Stimulated activated CD4-positive, alpha-beta T cell treated with anti-CD3 and anti-CD28 coated beads, Interleukin-2, amount 100 ng/mL, for 24 hours (primary cell): ENCODE measurements around the gene SULT1E1.
A peak's percentile ranks its signal among the peaks of the same experiment; 100 is the strongest.
"Not testable (repeated sequence)": the region's sequence is repeated elsewhere in the genome, so short reads cannot be mapped to it uniquely, and the experiment has no call there.

Experiments
- DNase-seq, 2 donors: peaks; one replicate each; pipeline ENCODE4 v3.0.0-alpha.2; 2020

Gene SULT1E1

DNA sequence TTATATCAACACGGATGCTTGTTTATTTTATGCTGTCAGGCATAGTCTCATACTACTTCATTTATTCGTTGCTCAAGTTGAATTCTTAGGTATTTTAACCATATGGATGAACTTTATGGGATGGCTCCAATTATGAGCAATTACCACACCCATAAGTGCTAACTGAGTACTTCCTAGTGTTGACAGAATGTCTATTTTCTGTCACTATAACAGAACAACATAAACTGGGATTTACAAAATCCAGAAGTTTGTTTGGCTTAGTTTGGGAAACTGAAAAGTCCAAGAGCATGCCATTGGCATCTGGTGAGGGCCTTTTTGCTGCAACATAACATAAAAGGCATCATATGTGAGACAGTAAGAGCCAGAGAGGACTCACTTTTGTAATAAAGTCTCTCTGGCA is 21.0 kb downstream of the SULT1E1 start:
- no peak for DNase-seq

DNA sequence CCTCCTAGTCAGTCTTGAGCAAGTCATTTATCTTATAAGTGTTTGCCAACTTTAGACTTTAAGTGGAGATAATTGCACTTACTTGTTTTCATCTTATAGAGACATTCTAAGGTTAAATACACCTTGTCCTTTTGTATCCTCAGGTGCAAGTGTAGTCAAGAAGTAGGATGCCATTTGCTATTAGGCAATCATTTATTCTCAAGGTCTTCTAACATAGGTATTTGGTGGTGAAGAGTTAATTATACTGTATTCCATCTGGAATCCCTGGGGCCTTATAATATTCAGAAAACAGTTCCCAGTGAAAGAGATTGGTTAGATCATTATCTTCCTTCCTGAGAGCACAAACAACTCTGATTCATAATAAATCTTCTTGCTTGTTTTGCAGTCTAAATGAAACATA is 23.7 kb downstream of the SULT1E1 start:
- DNase-seq = no peak

DNA sequence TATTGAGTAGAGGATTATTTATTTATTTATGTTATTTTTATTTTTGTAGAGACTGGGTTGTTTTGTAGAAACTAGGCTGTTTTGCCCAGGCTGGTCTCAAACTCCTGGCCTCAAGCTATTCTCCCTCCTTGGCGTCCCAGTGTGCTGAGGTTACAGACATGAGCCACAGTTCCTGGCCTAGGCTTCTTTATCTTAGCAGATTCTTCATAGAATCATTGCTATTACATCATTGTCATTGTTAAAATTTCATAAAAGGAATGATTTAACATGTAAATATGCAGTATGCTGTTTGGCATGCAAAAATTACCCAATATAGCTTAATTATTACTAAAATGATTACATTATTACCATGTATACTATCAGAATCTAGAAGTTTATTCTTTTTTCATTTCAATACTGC is 24.2 kb downstream of the SULT1E1 start:
- no peak for DNase-seq

- no peak for DNase-seq
Observed at GRCh38 chr4:69833251-69833650, 26.7 kb downstream of the SULT1E1 start.

DNA sequence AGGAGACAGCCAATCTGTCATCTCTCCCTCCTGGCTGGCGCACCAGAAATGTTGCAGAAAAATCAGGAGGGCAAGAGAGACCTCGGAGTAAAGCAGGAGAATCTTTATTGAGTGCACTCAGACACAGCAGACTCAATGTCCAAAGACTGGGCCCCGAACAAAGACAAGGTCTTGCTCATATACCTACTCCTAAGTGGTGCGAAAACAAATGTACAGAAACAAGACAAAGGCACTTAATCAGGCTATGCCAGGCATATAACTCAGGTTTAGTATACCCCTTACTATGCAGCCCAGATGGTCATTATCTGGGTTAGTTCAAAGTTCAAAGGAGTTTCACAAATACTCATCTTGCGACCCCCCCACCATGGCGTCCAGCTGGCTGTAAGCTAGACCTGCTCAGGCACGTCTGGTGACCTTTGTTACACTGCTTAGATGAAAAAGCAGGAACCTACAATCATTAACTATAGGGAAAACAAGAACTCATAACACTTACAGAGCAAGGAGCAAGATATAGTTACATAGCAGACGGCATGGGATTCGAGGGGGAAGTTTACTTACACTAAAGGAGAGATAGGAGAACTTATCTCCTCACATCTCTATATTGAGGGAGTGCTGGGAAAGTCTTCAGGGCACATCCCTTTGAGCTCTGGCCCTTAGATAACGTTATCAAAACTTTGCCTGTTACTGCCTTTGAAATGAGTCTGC is 27.5 kb downstream of the SULT1E1 start:
- DNase-seq = no peak

DNA sequence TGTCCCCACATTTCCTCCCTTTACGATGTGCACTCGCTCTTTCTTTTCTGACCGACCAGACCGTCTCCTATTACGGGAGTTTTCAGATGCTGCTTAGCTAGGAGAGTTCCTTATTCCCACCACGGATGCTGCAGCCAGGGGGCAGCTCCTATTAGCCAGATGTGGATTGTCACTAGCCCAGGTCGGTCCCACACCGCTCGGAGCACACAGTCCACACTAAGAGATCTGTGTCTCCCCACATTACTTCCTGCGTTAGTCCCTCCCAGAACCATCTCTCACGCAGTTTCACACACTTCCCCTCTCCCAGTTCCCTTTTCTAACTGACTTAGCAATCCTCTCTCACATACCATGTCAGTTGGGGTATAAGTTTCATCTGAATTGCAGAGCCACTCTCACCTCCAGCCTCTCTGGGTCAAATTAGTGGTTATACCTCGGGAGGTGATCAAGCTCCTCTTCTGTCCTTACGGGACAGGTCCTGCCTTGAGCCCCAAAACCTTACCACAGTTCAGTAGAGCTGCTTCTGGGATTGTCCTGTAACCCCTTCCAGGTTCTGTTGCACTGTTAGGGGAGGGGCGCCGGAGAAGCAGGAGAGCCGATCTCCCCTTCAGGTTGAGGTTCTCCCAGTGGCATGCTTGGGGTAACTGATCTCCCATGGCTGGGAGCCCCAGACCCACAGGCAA is 28.2 kb downstream of the SULT1E1 start:
- DNase-seq = no peak

- DNase-seq = no peak
Observed at GRCh38 chr4:69831270-69831627, 28.7 kb downstream of the SULT1E1 start.

DNA sequence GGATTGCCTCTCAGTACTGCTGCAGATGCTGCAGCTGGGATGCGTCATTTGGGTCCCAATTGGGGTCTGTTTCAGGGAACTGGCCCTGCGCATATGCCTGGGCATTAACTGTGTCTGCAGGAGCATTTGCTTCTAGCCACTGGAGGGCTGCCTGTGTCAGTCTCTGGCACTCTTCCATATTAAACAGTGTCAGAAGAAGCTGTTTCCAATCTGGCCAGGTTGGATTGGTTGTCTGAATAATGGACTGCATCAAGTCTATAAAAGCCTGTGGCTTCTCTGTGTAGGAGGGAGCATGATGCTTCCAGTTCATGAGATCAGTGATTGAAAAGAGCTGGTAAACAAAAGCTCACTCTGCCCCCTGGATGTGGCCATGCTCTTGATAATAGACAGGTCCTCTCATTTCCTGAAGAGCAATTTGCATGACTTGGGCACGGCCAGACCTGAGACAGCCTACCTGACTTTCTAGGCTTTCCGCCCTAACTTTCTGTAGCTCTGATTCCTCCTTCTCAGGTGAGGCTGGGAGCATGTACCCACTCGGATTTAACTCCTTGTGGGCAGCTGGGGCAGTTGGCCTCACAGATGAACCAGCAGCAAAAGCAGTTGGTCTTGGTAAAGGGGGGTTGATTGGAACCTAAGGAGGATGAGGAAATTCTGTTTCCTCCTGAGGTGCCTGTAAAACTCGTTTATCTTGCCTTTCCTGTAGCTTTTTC is 29.2 kb downstream of the SULT1E1 start:
- DNase-seq = no peak

DNA sequence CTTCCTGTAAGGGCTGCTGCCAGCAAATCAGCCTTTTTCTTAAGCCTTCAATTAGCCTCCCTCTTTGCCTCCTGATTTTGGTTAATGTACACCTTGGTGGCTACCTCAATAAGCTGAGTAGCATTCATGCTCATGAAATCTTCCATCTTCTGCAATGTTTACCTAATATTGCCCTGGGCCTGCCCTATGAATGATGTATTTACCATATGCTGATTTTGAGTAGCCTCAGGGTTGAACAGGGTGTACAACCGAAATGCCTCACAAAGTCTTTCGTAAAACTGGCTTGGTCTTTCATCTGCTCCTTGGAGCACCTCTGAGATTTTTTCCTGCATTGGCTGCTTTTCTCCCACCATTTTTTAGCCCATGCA is 29.8 kb downstream of the SULT1E1 start:
- DNase-seq = no peak

- no peak for DNase-seq
Observed at GRCh38 chr4:69829678-69830077, 30.3 kb downstream of the SULT1E1 start.

- DNase-seq = no peak
Observed at GRCh38 chr4:69828828-69829227, 31.1 kb downstream of the SULT1E1 start.

- DNase-seq = not testable (repeated sequence)
Observed at GRCh38 chr4:69825056-69825455, 34.9 kb downstream of the SULT1E1 start.

DNA sequence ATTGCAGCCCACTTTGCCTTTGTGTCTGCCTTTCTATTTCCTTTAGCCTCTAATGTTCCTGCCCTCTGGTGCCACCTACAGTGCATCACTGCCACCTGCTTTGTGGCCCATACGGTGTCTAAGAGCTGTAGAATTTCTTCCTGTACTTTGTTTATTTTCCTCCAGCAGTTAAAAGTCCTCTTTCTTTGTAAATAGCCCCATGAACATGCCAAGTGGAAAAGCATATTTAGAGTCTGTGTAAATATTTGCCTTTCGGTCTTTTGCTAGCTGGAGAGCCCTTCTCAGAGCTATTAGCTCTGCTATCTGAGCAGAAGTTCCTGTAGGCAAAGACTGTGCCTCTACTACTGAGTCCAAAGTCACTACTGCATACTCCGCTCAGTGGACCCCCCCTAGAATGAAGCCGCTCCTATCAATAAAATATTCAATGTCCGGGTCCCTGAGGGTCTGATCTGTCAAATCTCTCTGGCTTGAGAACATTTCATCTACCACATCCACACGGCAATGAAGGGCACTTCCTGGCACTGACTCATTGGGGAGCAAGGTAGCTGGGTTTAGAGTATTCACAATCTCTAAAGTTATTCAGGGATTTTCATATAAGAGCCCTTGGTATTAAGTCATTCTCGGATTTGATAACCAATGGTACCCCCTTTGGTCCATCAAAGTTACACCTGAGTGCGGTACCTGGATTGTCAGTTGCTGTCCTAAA is 36.3 kb downstream of the SULT1E1 start:
- DNase-seq = peak; percentile 31 to 48

GRCh38 chr4:69823048-69823447 is 36.9 kb downstream of the SULT1E1 start:
- DNase-seq = no peak

- DNase-seq = no peak
Observed at GRCh38 chr4:69822198-69822597, 37.7 kb downstream of the SULT1E1 start.

GRCh38 chr4:69818060-69818639 is 41.8 kb downstream of the SULT1E1 start:
- DNase-seq = no peak

GRCh38 chr4:69816236-69816635 is 43.7 kb downstream of the SULT1E1 start:
- no peak for DNase-seq

DNA sequence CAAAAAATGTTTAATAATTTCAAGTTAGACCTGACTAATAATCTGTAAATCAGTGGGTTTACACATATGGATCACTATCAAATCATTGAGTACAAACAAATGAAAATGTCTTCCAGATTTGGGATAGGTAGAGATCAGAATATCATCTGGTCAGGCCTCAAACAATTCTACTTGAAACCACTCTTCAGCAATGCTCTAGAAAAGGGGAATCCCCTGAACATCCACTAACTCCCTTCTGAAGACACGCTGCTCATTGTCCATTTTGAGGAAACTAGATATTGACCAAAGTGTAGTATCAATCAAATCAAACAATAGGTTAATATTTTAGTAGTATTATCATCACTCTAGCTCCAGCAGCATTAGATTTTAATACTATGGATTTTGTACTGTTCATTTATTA is 46.3 kb downstream of the SULT1E1 start:
- no peak for DNase-seq

DNA sequence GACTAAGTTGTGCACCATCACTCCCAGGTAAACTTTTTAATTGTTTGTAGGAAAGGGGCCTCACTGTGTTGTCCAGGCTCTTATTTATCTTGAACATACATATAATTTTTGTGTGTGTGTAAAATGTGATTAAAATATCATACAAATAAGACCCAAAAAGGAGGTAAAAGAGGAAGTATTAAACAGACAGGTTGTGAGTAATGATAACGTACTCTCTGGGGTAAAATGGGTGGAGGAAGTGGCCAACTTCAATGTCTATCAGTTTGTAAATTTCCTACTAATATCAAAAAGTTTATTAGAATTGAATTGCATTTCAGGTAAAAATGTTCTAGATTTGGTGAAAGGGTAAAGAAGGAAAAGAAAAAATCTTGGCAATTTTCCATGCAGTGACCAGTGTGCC is 48.8 kb downstream of the SULT1E1 start:
- DNase-seq = no peak

GRCh38 chr4:69800599-69800998 is 59.3 kb downstream of the SULT1E1 start:
- DNase-seq = no peak

DNA sequence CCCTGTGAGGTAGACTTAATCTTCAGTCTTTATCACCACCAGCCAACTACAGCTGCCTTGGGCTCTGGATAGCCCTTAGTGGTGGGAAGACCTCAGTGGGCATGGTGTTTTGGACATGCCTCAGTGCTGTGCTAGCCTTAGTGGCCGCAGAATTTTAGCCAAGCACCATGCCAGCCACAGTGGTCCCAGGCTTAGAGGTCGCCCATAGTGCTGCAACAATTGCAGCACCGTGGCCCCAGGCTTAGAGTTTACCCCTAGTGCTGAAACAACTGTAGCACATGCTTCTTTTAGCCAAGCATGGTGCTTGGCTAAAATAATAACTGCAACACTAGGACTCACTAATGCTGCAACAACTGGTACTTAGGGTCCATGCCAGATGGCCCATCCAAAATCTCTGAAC is 60.6 kb downstream of the SULT1E1 start:
- DNase-seq = no peak

DNA sequence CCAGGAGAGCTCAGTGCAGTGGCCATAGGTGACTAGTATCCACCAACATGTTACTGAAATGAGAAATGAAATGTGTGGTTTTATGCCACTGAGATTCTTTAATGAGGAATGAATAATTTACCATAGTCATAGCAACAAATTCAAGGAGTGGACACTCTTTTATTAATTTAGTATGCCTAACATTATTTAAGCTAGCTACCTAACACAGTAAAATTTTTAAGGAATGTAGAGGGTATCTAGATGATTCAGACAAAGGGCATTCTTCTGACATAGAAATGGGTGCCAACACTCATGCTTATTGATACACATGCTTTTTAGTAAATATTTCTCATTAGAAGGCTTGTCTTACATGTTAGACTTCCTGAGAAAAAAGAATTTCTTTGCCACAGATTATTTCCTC is 66.2 kb downstream of the SULT1E1 start:
- no peak for DNase-seq
